Body of pancreas (tissue), 4 donors: ENCODE measurements around the gene HMCN2.

ENCODE experiments used
- CTCF ChIP-seq, 7 experiments: fragments of 450-650 bp in 4 of 7; fragments of 200-600 bp in 3 of 7; sonication (generic) in 3 of 7; IDR thresholded peaks; one replicate each; pipeline ENCODE4 v1.5.1; 2016 to 2019; ENCODE audit warnings: antibody characterized with exemption in 7 of 7
- POLR2A ChIP-seq, 3 donors: fragments of 450-650 bp; IDR thresholded peaks; one replicate each; pipeline ENCODE4 v1.6.1; 2016; ENCODE audit warnings: antibody characterized with exemption in 3 of 3, mild to moderate bottlenecking in 2 of 3

- TF ChIP-seq CTCF (IDR thresholded peaks at IDR 0.05): no peak
- no peak for TF ChIP-seq POLR2A (IDR thresholded peaks at IDR 0.05)
Measured at GRCh38 chr9:130427326-130427725, 161.8 kb downstream of the HMCN2 start.
